Ovary (tissue), 9 donors: Measurements from ENCODE around the gene SPATA13. TPM values are rescaled to one million over a fixed set of nuclear protein-coding genes. Genes with fewer than 3 reads are reported as not detected.

Experiments used
- DNase-seq, 5 donors: peaks; one replicate each; pipeline ENCODE4 v3.0.0-alpha.2; 2019 to 2020
- H3K27ac ChIP-seq, 2 donors: fragments of 200-600 bp; one replicate each; pipeline versions ENCODE4 v1.5.1 to v1.8.0; 2019 to 2022
- H3K27me3 ChIP-seq: fragments of 200-600 bp; one replicate; pipeline ENCODE4 v1.8.0; 2022
- H3K36me3 ChIP-seq: fragments of 200-600 bp; sonication (generic); one replicate; pipeline ENCODE4 v1.5.1; 2019
- H3K4me1 ChIP-seq: one replicate; pipeline ENCODE4 v1.8.1; 2013; ENCODE audit warnings: mild to moderate bottlenecking, moderate library complexity; ENCODE audit not compliant: insufficient read depth
- H3K4me3 ChIP-seq: fragments of 200-600 bp; sonication (generic); one replicate; pipeline ENCODE4 v1.5.1; 2017
- H3K9me3 ChIP-seq, 2 donors: fragments of 200-600 bp in 1 of 2; sonication (generic) in 1 of 2; one replicate each; pipeline versions ENCODE4 v1.5.1 to v1.8.1; 2013 to 2019; ENCODE audit warnings: mild to moderate bottlenecking in 1 of 2, moderate library complexity in 1 of 2
- CTCF ChIP-seq, 3 donors: fragments of 450-650 bp in 2 of 3; fragments of 200-600 bp in 1 of 3; IDR thresholded peaks; one replicate each; pipeline versions ENCODE4 v1.5.1 to v1.8.0; 2016 to 2022; ENCODE audit warnings: antibody characterized with exemption in 3 of 3, mild to moderate bottlenecking in 1 of 3
- EP300 ChIP-seq: sonication (generic); formaldehyde crosslinking; IDR thresholded peaks from one replicate; pipeline ENCODE4 v1.6.1; 2017; ENCODE audit warnings: antibody characterized with exemption
- POLR2A ChIP-seq: fragments of 450-650 bp; IDR thresholded peaks from one replicate; pipeline ENCODE4 v1.6.1; 2017; ENCODE audit warnings: antibody characterized with exemption, mild to moderate bottlenecking, moderate library complexity
- WGBS, 3 donors: extraction: QIAGEN DNeasy Blood & Tissue Kit in 1 of 3; methylation state at CpG; one replicate each; pipeline versions ENCODE4 v1.1.5 to v1.1.7; 2013 to 2017; 5-methylcytosine and 5-hydroxymethylcytosine counted together
- intact Hi-C, 4 donors: fragments of 100-400 bp; cut with DNase I; formaldehyde crosslinking; loops; one replicate each; pipeline versions ENCODE4 v1.11.0 to v1.15.1; 2022 to 2023
- polyA plus RNA-seq, 2 donors: library from polyadenylated mRNA; stranded (reverse); fragments of 200-250 nt in 1 of 2; fragments of 350-450 nt in 1 of 2; fragmentation: Illumina TruSeq in 1 of 2; extraction: RNeasy Lipid Tissue Mini Kit (QIAGEN cat#74804) in 1 of 2; gene quantifications; one replicate each; pipeline ENCODE4 v1.2.3, GENCODE V29; 2013 to 2014
- total RNA-seq, 7 donors: library from RNA; depleted of rRNA in 2 of 7; stranded (reverse); fragments of >200 nt in 2 of 7; fragmentation: NEBNext Ultra II Directional in 3 of 7; extraction: Animal tissue kit (Norgen Biotek cat#: 25700) in 3 of 7; gene quantifications; one replicate each; pipeline versions ENCODE4 v1.1.0 to v1.2.4, GENCODE V29; 2016 to 2023
- donor health status: DM: no; HTN: no; CAD: no; lungs with moderate emphysema.
- donor health status: DM: no; HTN: no; CAD: no.
- donor health status: Bipolar disorder and iron deficiency.
- donor health status: DM: yes; HTN: yes; CAD: no.
- donor health status: DM: no; HTN: no; CAD: no.
- donor health status: DM: yes; HTN: yes; CAD: no.

The SPATA13 gene
- total and polyA plus RNA-seq, 9 donors: 11.1 to 60.3 (median 30.0) TPM

- Histone ChIP-seq H3K4me3 (no peak overlapping the region), H3K27ac (no peak overlapping the region), H3K4me1 (peaks cover 1% of the 10 kb centered on the region), H3K9me3 (no peaks in the 10 kb centered on the region), H3K27me3 (no peaks in the 10 kb centered on the region), H3K36me3 (no peaks in the 10 kb centered on the region)
- TF ChIP-seq POLR2A (no peak), CTCF (IDR thresholded peaks at IDR 0.05) (no peak), EP300 (no peak)
- WGBS, 3 donors: 93 to 98% (median 96%) methylated on average over 9 of the region's 9 CpGs
- no peak for DNase-seq
- intact Hi-C loops: no loop called here
These were observed 89.1 kb downstream of the SPATA13 start for GRCh38 chr13:24249624-24250023.

GRCh38 chr13:24250376-24251057, 90.0 kb downstream of the SPATA13 start:
- 81 to 83% (median 82%) methylated on average over 7 of the region's 7 CpGs for WGBS, 3 donors
- Histone ChIP-seq H3K27me3 (no peaks in the 10 kb centered on the region), H3K4me1 (no peaks in the 10 kb centered on the region), H3K27ac (no peak overlapping the region), H3K36me3 (no peaks in the 10 kb centered on the region), H3K9me3 (no peaks in the 10 kb centered on the region), H3K4me3 (no peak overlapping the region)
- no peak for TF ChIP-seq CTCF (IDR thresholded peaks at IDR 0.05)
- no peak for TF ChIP-seq EP300
- no peak for TF ChIP-seq POLR2A
- no peak for DNase-seq
- intact Hi-C loops: no loop called here

GRCh38 chr13:24251525-24251924, 91.0 kb downstream of the SPATA13 start:
- WGBS, 3 donors: 93 to 96% (median 94%) methylated on average over 17 of the region's 17 CpGs
- no peak for DNase-seq
- H3K4me3 ChIP-seq: no peak overlapping the region

GRCh38 chr13:24252136-24252535, 91.6 kb downstream of the SPATA13 start:
- Histone ChIP-seq H3K4me1 (no peaks in the 10 kb centered on the region), H3K9me3 (no peaks in the 10 kb centered on the region), H3K27me3 (no peaks in the 10 kb centered on the region), H3K27ac (no peak overlapping the region), H3K4me3 (no peak overlapping the region), H3K36me3 (no peaks in the 10 kb centered on the region)
- TF ChIP-seq EP300 (no peak), POLR2A (no peak), CTCF (IDR thresholded peaks at IDR 0.05) (no peak)
- 71 to 94% (median 93%) methylated on average over 6 of the region's 6 CpGs for WGBS, 3 donors
- no peak for DNase-seq
- intact Hi-C loops: no loop called here

More at GRCh38 chr13:24251525-24251924, 91.0 kb downstream of the SPATA13 start:
- no peak for TF ChIP-seq EP300
- TF ChIP-seq POLR2A: no peak
- TF ChIP-seq CTCF (IDR thresholded peaks at IDR 0.05): no peak
- Histone ChIP-seq H3K36me3 (no peaks in the 10 kb centered on the region), H3K9me3 (no peaks in the 10 kb centered on the region), H3K27ac (no peak overlapping the region), H3K4me1 (no peaks in the 10 kb centered on the region), H3K27me3 (no peaks in the 10 kb centered on the region)
- intact Hi-C loops: no loop called here
